ENCODE data around the gene ADARB2. TPM values are rescaled to one million over a fixed set of nuclear protein-coding genes. Genes with fewer than 3 reads are reported as not detected.

The ADARB2 gene
- total and polyA plus RNA-seq, 11 donors, result 0.07 to 1.2 (median 0.28) TPM; not detected in 4

DNA sequence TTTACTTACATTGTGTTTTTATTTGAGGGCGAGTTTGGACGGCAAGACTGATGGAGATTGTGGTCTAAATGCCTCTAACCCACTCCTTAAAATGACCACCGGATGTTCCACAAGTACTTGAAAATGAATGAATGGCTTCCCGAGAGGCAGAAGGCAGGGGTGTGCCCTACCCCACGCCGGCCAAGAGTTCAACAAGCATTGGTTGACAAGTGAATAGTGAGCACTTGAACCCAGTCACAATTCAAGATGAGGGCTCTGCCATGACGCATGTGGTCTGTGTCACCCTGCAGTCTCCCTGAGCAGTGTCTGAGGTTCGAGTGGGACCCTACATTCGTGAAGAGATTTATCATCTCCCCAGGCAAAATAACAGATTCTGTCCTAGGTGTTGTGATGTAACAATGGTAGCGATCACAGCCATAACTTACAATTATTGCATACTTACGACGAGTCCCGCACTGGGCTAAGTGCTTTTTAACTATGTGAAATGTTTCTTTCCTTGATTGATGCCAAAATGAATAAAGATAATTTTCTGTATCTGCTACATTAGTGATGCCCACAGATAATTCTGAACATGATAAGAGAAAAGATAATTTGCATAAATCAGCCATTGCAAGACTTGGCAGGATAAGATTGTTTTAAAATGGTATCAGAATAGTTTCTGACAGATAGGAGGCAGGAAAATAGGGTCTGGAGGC, 375.8 kb downstream of the ADARB2 start:
- WGBS, 4 donors, result 83 to 85% (median 84%) methylated on average over 13 of the region's 13 CpGs
- Histone ChIP-seq H3K27ac (no peak overlapping the region), H3K9me3 (no peaks in the 10 kb centered on the region), H3K4me3 (no peak overlapping the region), H3K4me1 (no peaks in the 10 kb centered on the region), H3K36me3 (no peaks in the 10 kb centered on the region), H3K27me3 (peaks cover 0 to 63% (median 17%) of the 10 kb centered on the region in 9 donors)
- DNase-seq (no peak), ATAC-seq (no peak)
- intact Hi-C loops (cut with DNase I), result no loop called here
- TF ChIP-seq, protein P1, sequence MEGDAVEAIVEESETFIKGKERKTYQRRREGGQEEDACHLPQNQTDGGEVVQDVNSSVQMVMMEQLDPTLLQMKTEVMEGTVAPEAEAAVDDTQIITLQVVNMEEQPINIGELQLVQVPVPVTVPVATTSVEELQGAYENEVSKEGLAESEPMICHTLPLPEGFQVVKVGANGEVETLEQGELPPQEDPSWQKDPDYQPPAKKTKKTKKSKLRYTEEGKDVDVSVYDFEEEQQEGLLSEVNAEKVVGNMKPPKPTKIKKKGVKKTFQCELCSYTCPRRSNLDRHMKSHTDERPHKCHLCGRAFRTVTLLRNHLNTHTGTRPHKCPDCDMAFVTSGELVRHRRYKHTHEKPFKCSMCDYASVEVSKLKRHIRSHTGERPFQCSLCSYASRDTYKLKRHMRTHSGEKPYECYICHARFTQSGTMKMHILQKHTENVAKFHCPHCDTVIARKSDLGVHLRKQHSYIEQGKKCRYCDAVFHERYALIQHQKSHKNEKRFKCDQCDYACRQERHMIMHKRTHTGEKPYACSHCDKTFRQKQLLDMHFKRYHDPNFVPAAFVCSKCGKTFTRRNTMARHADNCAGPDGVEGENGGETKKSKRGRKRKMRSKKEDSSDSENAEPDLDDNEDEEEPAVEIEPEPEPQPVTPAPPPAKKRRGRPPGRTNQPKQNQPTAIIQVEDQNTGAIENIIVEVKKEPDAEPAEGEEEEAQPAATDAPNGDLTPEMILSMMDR (IDR thresholded peaks at IDR 0.05), result no peak
- no peak for TF ChIP-seq POLR2A (IDR thresholded peaks at IDR 0.05)

DNA sequence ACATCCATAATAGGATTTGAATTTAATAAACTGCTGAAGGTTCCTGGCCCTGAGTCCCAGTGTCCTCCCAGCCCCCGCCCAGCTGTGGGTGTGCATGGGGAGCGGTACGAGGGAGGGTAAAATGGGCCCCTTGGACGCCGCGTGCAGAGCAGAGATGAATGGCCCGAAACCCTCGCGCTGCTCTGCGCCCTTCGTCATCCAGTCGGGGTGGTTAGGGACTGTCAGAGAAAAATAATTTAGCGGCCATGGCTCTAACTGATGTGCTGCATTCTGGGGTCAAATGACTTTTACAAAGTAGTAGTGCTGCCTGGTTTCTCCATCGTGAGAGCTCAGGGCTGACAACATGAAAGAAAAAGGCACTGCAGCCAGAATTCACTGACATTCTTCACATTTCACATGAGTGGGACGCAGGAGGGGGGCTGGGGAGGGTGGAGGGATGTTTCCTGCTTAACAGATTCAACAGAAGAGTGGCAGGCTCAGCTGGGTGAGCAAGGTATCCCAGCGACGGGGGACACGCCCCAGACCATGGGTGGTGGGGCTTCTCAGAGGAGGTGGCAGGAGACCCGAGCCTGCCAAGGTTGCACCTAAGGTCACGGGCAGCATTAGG, 376.7 kb downstream of the ADARB2 start:
- no peak overlapping the region for H3K4me3 ChIP-seq
- intact Hi-C loops (cut with DNase I), result no loop called here
- H3K9me3 ChIP-seq, result no peaks in the 10 kb centered on the region
- TF ChIP-seq POLR2A (IDR thresholded peaks at IDR 0.05), result no peak
- TF ChIP-seq, protein P1 (IDR thresholded peaks at IDR 0.05), result no peak
- H3K4me1 ChIP-seq, result no peaks in the 10 kb centered on the region
- WGBS, 4 donors, result 41 to 45% (median 42%) methylated on average over 20 of the region's 20 CpGs
- no peaks in the 10 kb centered on the region for H3K36me3 ChIP-seq
- no peak overlapping the region for H3K27ac ChIP-seq
- DNase-seq (no peak), ATAC-seq (no peak)
- H3K27me3 ChIP-seq, result peaks cover 0 to 63% (median 17%) of the 10 kb centered on the region in 9 donors

DNA sequence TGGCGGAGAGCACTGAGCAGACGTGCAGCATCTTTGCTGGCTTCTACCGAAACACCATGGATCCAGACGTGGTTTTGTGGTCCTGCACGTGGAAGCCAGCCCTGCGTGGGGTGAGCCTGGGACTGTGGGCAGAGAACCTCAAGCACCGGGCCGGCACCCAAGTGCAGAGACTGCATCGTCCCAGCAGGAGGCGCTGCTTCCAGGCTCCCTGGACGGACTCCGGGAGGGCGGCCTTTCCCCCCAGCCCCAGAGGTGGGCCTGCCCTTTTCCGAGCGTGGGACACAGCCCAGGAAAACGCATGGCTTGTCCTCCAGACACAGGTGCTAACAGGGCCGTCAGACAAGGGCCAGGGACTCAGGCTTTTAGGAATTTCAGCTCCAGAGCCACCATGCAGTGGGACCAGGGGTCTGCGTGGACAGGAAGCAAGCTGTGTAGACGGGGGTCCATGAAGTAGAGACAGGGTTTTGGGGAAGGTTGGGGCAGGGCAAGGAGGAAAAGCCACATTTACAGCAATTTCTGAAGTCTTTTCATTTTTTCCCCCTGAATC, 377.2 kb downstream of the ADARB2 start:
- no peaks in the 10 kb centered on the region for H3K9me3 ChIP-seq
- no peaks in the 10 kb centered on the region for H3K36me3 ChIP-seq
- ATAC-seq (no peak), DNase-seq (no peak)
- H3K27ac ChIP-seq, result no peak overlapping the region
- peaks cover 0 to 65% (median 17%) of the 10 kb centered on the region in 9 donors for H3K27me3 ChIP-seq
- no peak overlapping the region for H3K4me3 ChIP-seq
- intact Hi-C loops (cut with DNase I), result no loop called here
- no peak for TF ChIP-seq POLR2A (IDR thresholded peaks at IDR 0.05)
- TF ChIP-seq, protein P1 (IDR thresholded peaks at IDR 0.05), result peak in 1 of 12 donors; percentile 21
- 53 to 59% (median 57%) methylated on average over 17 to 19 of the region's 19 CpGs for WGBS, 4 donors
- no peaks in the 10 kb centered on the region for H3K4me1 ChIP-seq

DNA sequence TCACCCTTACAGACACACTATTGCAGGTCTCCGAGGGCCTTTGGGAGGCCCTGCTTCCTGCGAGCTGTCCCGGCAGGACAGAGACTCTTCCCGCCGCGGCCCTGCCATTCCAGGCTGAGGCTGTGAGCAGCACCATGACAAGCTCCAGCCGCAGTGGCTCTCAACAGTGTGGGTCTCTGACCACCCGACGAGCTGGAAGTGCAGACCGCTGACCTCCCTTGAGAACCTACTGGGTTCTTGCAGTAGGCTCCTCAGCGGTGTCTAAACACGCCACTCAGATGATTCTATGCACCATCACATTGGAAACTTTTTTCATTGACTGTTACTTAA, 377.7 kb downstream of the ADARB2 start:
- Histone ChIP-seq H3K4me1 (no peaks in the 10 kb centered on the region), H3K27ac (no peak overlapping the region), H3K9me3 (no peaks in the 10 kb centered on the region), H3K36me3 (no peaks in the 10 kb centered on the region), H3K4me3 (no peak overlapping the region), H3K27me3 (peaks cover 0 to 65% (median 17%) of the 10 kb centered on the region in 9 donors)
- no peak for TF ChIP-seq POLR2A (IDR thresholded peaks at IDR 0.05)
- TF ChIP-seq, protein P1 (IDR thresholded peaks at IDR 0.05), result no peak
- 74 to 81% (median 79%) methylated on average over 7 to 12 of the region's 12 CpGs for WGBS, 4 donors
- intact Hi-C loops (cut with DNase I), result no loop called here
- DNase-seq, result no peak
- no peak for ATAC-seq
